Endothelial cell of umbilical vein (primary cell): ENCODE data around the gene TCEAL3.
"Not testable (repeated sequence)": the region's sequence is repeated elsewhere in the genome, so short reads cannot be mapped to it uniquely, and the experiment has no call there.

Experiments
- CTCF ChIP-seq, 2 donors: IDR thresholded peaks; 1 replicate in 1 of 2; 2 replicates in 1 of 2; pipeline ENCODE4 v1.5.1; 2011; ENCODE audit warnings: low read length in 2 of 2, mild to moderate bottlenecking in 2 of 2, moderate library complexity in 2 of 2, control low read depth in 1 of 2, inconsistent platforms in 1 of 2, low read depth in 1 of 2; ENCODE audit not compliant: insufficient read depth in 1 of 2; ENCODE audit errors: extremely low read depth in 1 of 2
- POLR2A ChIP-seq: IDR thresholded peaks from 2 replicates; pipeline ENCODE4 v1.6.1; 2012; ENCODE audit warnings: low read depth, mild to moderate bottlenecking, control low read depth, low read length
- POLR2AphosphoS5 ChIP-seq: IDR thresholded peaks from 2 replicates; pipeline ENCODE4 v1.6.1; 2012; ENCODE audit warnings: low read depth, mild to moderate bottlenecking, control low read depth, low read length, moderate library complexity; ENCODE audit not compliant: insufficient read depth

- not testable (repeated sequence) for TF ChIP-seq CTCF (IDR thresholded peaks at IDR 0.05; ENCODE audit: extremely low read depth in 1 of 2, insufficient read depth in 1 of 2, low read depth in 1 of 2, low read length in 2 of 2); POLR2AphosphoS5; POLR2A
Measured at GRCh38 chrX:103657066-103657465, 49.3 kb downstream of the TCEAL3 start.
